GM18526 (cell line): Measurements from ENCODE around the gene BRINP3.

Experiments
- POLR2A ChIP-seq: IDR thresholded peaks from 3 replicates; pipeline ENCODE4 v1.6.1; 2011; ENCODE audit not compliant: insufficient read length; ENCODE audit errors: extremely low read depth

Gene BRINP3

GRCh38 chr1:190472494-190472893, 5.2 kb downstream of the BRINP3 start:
- TF ChIP-seq POLR2A = no peak

GRCh38 chr1:190472042-190472441, 5.6 kb downstream of the BRINP3 start:
- TF ChIP-seq POLR2A = no peak

- no peak for TF ChIP-seq POLR2A
Observed at GRCh38 chr1:190464690-190465089, 13.0 kb downstream of the BRINP3 start.

GRCh38 chr1:190456129-190456528, 21.5 kb downstream of the BRINP3 start:
- no peak for TF ChIP-seq POLR2A

- TF ChIP-seq POLR2A = no peak
Observed at GRCh38 chr1:190455631-190456030, 22.0 kb downstream of the BRINP3 start.

GRCh38 chr1:190453550-190453949, 24.1 kb downstream of the BRINP3 start:
- TF ChIP-seq POLR2A = no peak

- no peak for TF ChIP-seq POLR2A
Observed at GRCh38 chr1:190452272-190452848, 25.3 kb downstream of the BRINP3 start.

- TF ChIP-seq POLR2A = no peak
Observed at GRCh38 chr1:190444464-190444863, 33.2 kb downstream of the BRINP3 start.

- TF ChIP-seq POLR2A = no peak
Observed at GRCh38 chr1:190439447-190439846, 38.2 kb downstream of the BRINP3 start.

GRCh38 chr1:190436615-190437014, 41.0 kb downstream of the BRINP3 start:
- TF ChIP-seq POLR2A = no peak

GRCh38 chr1:190429932-190430331, 47.7 kb downstream of the BRINP3 start:
- no peak for TF ChIP-seq POLR2A

- TF ChIP-seq POLR2A = no peak
Observed at GRCh38 chr1:190429141-190429540, 48.5 kb downstream of the BRINP3 start.

GRCh38 chr1:190416239-190416638, 61.4 kb downstream of the BRINP3 start:
- TF ChIP-seq POLR2A = no peak

GRCh38 chr1:190413142-190413541, 64.5 kb downstream of the BRINP3 start:
- TF ChIP-seq POLR2A = no peak

GRCh38 chr1:190403402-190403801, 74.3 kb downstream of the BRINP3 start:
- TF ChIP-seq POLR2A = no peak

- no peak for TF ChIP-seq POLR2A
Observed at GRCh38 chr1:190399233-190399632, 78.4 kb downstream of the BRINP3 start.

- TF ChIP-seq POLR2A = no peak
Observed at GRCh38 chr1:190391582-190391981, 86.1 kb downstream of the BRINP3 start.

GRCh38 chr1:190377991-190378390, 99.7 kb downstream of the BRINP3 start:
- no peak for TF ChIP-seq POLR2A

- no peak for TF ChIP-seq POLR2A
Observed at GRCh38 chr1:190377294-190377693, 100.4 kb downstream of the BRINP3 start.
